H1 (cell line): ENCODE results near the gene PHLPP1. TPM values are rescaled to one million over a fixed set of nuclear protein-coding genes. Genes with fewer than 3 reads are reported as not detected.

ENCODE experiments used
- CTCF ChIA-PET: fragments of 300-600 bp; sonication (Branson Sonifier 250); formaldehyde crosslinking; loops from one replicate; lab custom pipeline; 2021; ENCODE audit not compliant: partially characterized antibody; lab: Charles Lee
- POLR2A ChIA-PET: fragments of 300-600 bp; sonication (Branson Sonifier 250); formaldehyde crosslinking; loops from one replicate; lab custom pipeline; 2021; ENCODE audit warnings: inconsistent platforms; ENCODE audit not compliant: partially characterized antibody; lab: Charles Lee
- DNase-seq, 2 experiments: peaks; one replicate each; pipeline versions ENCODE4 v3.0.0 to v3.0.0-alpha.2; 2010 to 2022; ENCODE audit warnings: low spot score in 2 of 2, low read depth in 1 of 2, mixed read lengths in 1 of 2
- FAIRE-seq: peaks from 2 replicates; lab custom pipeline; 2011; peaks lifted over from hg19 to GRCh38; lab: Jason Lieb, UNC
- H2AFZ ChIP-seq: 2 replicates; pipeline ENCODE4 v1.8.1; 2012; ENCODE audit warnings: low read length, inconsistent platforms
- H2AK5ac ChIP-seq: 2 replicates; pipeline ENCODE4 v1.6.1; 2013; ENCODE audit warnings: low read depth, low read length
- H2BK120ac ChIP-seq: replicated peaks from 2 replicates; pipeline ENCODE3; 2013; ENCODE audit warnings: low read depth, low read length, inconsistent platforms
- H2BK12ac ChIP-seq: 2 replicates; pipeline ENCODE4 v1.6.1; 2013; ENCODE audit warnings: low read depth, low read length
- H2BK15ac ChIP-seq: 2 replicates; pipeline ENCODE4 v1.6.1; 2013; ENCODE audit warnings: low read length
- H2BK20ac ChIP-seq: 2 replicates; pipeline ENCODE4 v1.6.1; 2013; ENCODE audit warnings: low read length
- H2BK5ac ChIP-seq: 2 replicates; pipeline ENCODE4 v1.6.1; 2013; ENCODE audit warnings: low read depth, low read length
- H3K14ac ChIP-seq: 2 replicates; pipeline ENCODE4 v1.6.1; 2013; ENCODE audit warnings: inconsistent platforms; ENCODE audit not compliant: insufficient read length
- H3K18ac ChIP-seq: 2 replicates; pipeline ENCODE4 v1.6.1; 2013; ENCODE audit warnings: low read length; ENCODE audit errors: extremely low read depth
- H3K23ac ChIP-seq: 2 replicates; pipeline ENCODE4 v1.6.1; 2013; ENCODE audit warnings: inconsistent platforms; ENCODE audit not compliant: insufficient read length
- H3K23me2 ChIP-seq: 2 replicates; pipeline ENCODE4 v1.6.1; 2013; ENCODE audit warnings: low read depth, low read length
- H3K27ac ChIP-seq: 2 replicates; pipeline ENCODE4 v1.6.1; 2011; ENCODE audit warnings: low read depth, low read length, inconsistent platforms
- H3K27me3 ChIP-seq, 4 experiments: replicated peaks in 1 of 4; 1 replicate in 1 of 4; 2 replicates in 3 of 4; pipeline versions ENCODE4 v1.6.1 to v1.8.1; 2011 to 2013; ENCODE audit warnings: low read length in 3 of 4, mild to moderate bottlenecking in 3 of 4, inconsistent platforms in 2 of 4, mixed read lengths in 2 of 4, moderate library complexity in 1 of 4; ENCODE audit not compliant: control insufficient read depth in 3 of 4, insufficient read depth in 3 of 4; ENCODE audit errors: extremely low read depth in 1 of 4
- H3K36me3 ChIP-seq, 4 experiments: 2 replicates each; pipeline versions ENCODE4 v1.6.1 to v1.8.1; 2011 to 2013; ENCODE audit warnings: mild to moderate bottlenecking in 4 of 4, low read length in 3 of 4, moderate library complexity in 2 of 4, control low read depth in 1 of 4, inconsistent platforms in 1 of 4; ENCODE audit not compliant: insufficient read depth in 4 of 4, control insufficient read depth in 2 of 4
- H3K4ac ChIP-seq: replicated peaks from 2 replicates; pipeline ENCODE3; 2013; ENCODE audit warnings: low read length, low read depth, mixed read lengths, inconsistent platforms; ENCODE audit not compliant: insufficient read length
- H3K4me1 ChIP-seq, 4 experiments: replicated peaks in 1 of 4; 1 replicate in 1 of 4; 2 replicates in 3 of 4; pipeline versions ENCODE4 v1.6.1 to v1.8.1; 2011 to 2013; ENCODE audit warnings: low read length in 3 of 4, inconsistent platforms in 2 of 4, mixed read lengths in 1 of 4; ENCODE audit not compliant: insufficient read depth in 4 of 4, control insufficient read depth in 3 of 4
- H3K4me2 ChIP-seq, 2 experiments: 2 replicates each; pipeline versions ENCODE4 v1.6.1 to v1.8.1; 2011 to 2013; ENCODE audit warnings: low read depth in 2 of 2, low read length in 2 of 2, control low read depth in 1 of 2, inconsistent platforms in 1 of 2, mild to moderate bottlenecking in 1 of 2; ENCODE audit not compliant: insufficient read depth in 1 of 2
- H3K4me3 ChIP-seq, 4 experiments: fragments of 200-600, 300-600 bp in 1 of 4; sonication (generic), shearing (Covaris generic), sonication (Bioruptor Twin) in 1 of 4; 2 replicates each; pipeline versions ENCODE4 v1.5.1 to v1.8.1; 2011 to 2016; ENCODE audit warnings: low read length in 4 of 4, low read depth in 3 of 4, control low read depth in 2 of 4, inconsistent platforms in 2 of 4, mild to moderate bottlenecking in 2 of 4, mixed read lengths in 1 of 4, moderate library complexity in 1 of 4; ENCODE audit not compliant: insufficient read depth in 2 of 4; ENCODE audit errors: extremely low read depth in 1 of 4
- H3K56ac ChIP-seq: replicated peaks from 2 replicates; pipeline ENCODE3; 2013; ENCODE audit warnings: low read depth, mild to moderate bottlenecking, mixed read lengths, low read length, inconsistent platforms; ENCODE audit not compliant: insufficient read length
- H3K79me1 ChIP-seq: 2 replicates; pipeline ENCODE4 v1.6.1; 2013; ENCODE audit warnings: low read depth, low read length, control low read depth
- H3K79me2 ChIP-seq, 2 experiments: 2 replicates each; pipeline versions ENCODE4 v1.6.1 to v1.8.1; 2012 to 2013; ENCODE audit warnings: low read length in 2 of 2, mild to moderate bottlenecking in 2 of 2, inconsistent platforms in 1 of 2; ENCODE audit not compliant: insufficient read depth in 2 of 2, control insufficient read depth in 1 of 2
- H3K9ac ChIP-seq, 4 experiments: replicated peaks in 1 of 4; 1 replicate in 1 of 4; 2 replicates in 3 of 4; pipeline versions ENCODE4 v1.6.1 to v1.8.1; 2011 to 2013; ENCODE audit warnings: low read depth in 3 of 4, low read length in 3 of 4, control low read depth in 2 of 4, mild to moderate bottlenecking in 2 of 4, moderate library complexity in 2 of 4, inconsistent platforms in 1 of 4; ENCODE audit errors: extremely low read depth in 1 of 4
- H3K9me3 ChIP-seq, 2 experiments: 2 replicates each; pipeline versions ENCODE4 v1.6.1 to v1.8.1; 2012 to 2013; ENCODE audit warnings: mild to moderate bottlenecking in 2 of 2, moderate library complexity in 2 of 2, control low read depth in 1 of 2, inconsistent platforms in 1 of 2, low read depth in 1 of 2, low read length in 1 of 2, mixed read lengths in 1 of 2; ENCODE audit not compliant: insufficient read depth in 2 of 2
- H4K20me1 ChIP-seq, 2 experiments: replicated peaks in 1 of 2; 2 replicates each; pipeline versions ENCODE3 to v1.8.1; 2011 to 2013; ENCODE audit warnings: inconsistent platforms in 2 of 2, low read length in 2 of 2, mild to moderate bottlenecking in 1 of 2; ENCODE audit not compliant: insufficient read depth in 2 of 2, control insufficient read depth in 1 of 2
- H4K5ac ChIP-seq: 2 replicates; pipeline ENCODE4 v1.6.1; 2013; ENCODE audit warnings: low read length, low read depth, mixed read lengths, inconsistent platforms; ENCODE audit not compliant: insufficient read length
- H4K8ac ChIP-seq: 2 replicates; pipeline ENCODE4 v1.8.0; 2013; ENCODE audit warnings: mild to moderate bottlenecking, moderate library complexity, low read length, inconsistent platforms; ENCODE audit not compliant: insufficient read depth; ENCODE audit errors: extremely low read depth
- H4K91ac ChIP-seq: replicated peaks from 2 replicates; pipeline ENCODE3; 2013; ENCODE audit warnings: low read length, mixed read lengths, inconsistent platforms; ENCODE audit not compliant: insufficient read length
- CEBPB ChIP-seq: IDR thresholded peaks from 2 replicates; pipeline ENCODE4 v1.6.1; 2012; ENCODE audit warnings: low read depth, low read length
- WGBS, 2 experiments: shearing (Covaris generic) in 1 of 2; methylation state at CpG; one replicate each; pipeline versions ENCODE4 v1.1.6 to v1.1.7; 2013 to 2015; ENCODE audit warnings: low lambda C conversion rate in 2 of 2, mixed read lengths in 2 of 2, inconsistent platforms in 1 of 2, low coverage in 1 of 2, missing lambda C conversion rate in 1 of 2; ENCODE audit not compliant: insufficient replicate concordance in 2 of 2, insufficient coverage in 1 of 2, insufficient read length in 1 of 2; ENCODE audit errors: extremely low coverage in 1 of 2, missing lambda C conversion rate in 1 of 2; 5-methylcytosine and 5-hydroxymethylcytosine counted together
- polyA plus RNA-seq, 7 experiments: library from polyadenylated mRNA; depleted of rRNA in 3 of 7; stranded (reverse) in 5 of 7; unstranded in 2 of 7; fragments of >200 nt in 5 of 7; fragments of 200-250 nt in 2 of 7; gene quantifications; 1 replicate in 5 of 7; 2 replicates in 1 of 7; 4 replicates in 1 of 7; pipeline versions ENCODE4 v1.2.1 to v1.2.3, GENCODE V29; 2011 to 2013; ENCODE audit warnings: missing spikeins in 2 of 7, mixed read lengths in 2 of 7
- total RNA-seq: library from RNA; stranded (reverse); fragmentation: NEBNext Ultra II Directional; extraction: Animal tissue kit (Norgen Biotek cat#: 25700); gene quantifications from 2 replicates; pipeline ENCODE4 v1.2.1, GENCODE V29; 2021

Gene PHLPP1
- total and polyA plus RNA-seq, 2 of the 8 experiments (the other 6 are each of a cell fraction or from before 2014, with no cell fraction given), result 28.0 to 66.3 TPM

- Histone ChIP-seq H4K91ac (no peak overlapping the region), H3K4me3 (no peak overlapping the region), H3K9me3 (no peaks in the 10 kb centered on the region), H3K4me1 (peaks cover 2 to 7% (median 3%) of the 10 kb centered on the region in 4 experiments; a peak in 4 of 7 replicates), H3K79me2 (peaks cover 0 to 63% of the 10 kb centered on the region in 2 experiments; a peak in 3 of 4 replicates), H2BK120ac (no peak overlapping the region), H3K18ac (no peak overlapping the region), H4K8ac (no peak overlapping the region), H3K56ac (no peak overlapping the region), H2BK15ac (no peak overlapping the region), H3K27ac (no peak overlapping the region), H4K5ac (no peak overlapping the region), H3K23ac (no peak overlapping the region), H2AFZ (no peak overlapping the region), H2BK20ac (no peak overlapping the region), H3K23me2 (no peaks in the 10 kb centered on the region; the same call in 1 of the 2 replicates), H3K4ac (no peak overlapping the region), H3K9ac (no peak overlapping the region), H4K20me1 (peaks cover 0 to 2% of the 10 kb centered on the region in 2 experiments), H3K14ac (no peak overlapping the region), H2BK12ac (no peak overlapping the region), H2BK5ac (no peak overlapping the region), H3K27me3 (no peaks in the 10 kb centered on the region), H3K79me1 (peaks cover 7% of the 10 kb centered on the region), H3K36me3 (peaks cover 2 to 10% (median 3%) of the 10 kb centered on the region in 4 experiments; a peak in 3 of 8 replicates), H3K4me2 (no peak overlapping the region), H2AK5ac (no peak overlapping the region)
- ChIA-PET POLR2A (no interaction called here), CTCF (no interaction called here)
- WGBS, 2 experiments, result 92% methylated on average over 4 of the region's 4 CpGs; no CpG with 5 or more reads in 1 of the 2 experiments
- DNase-seq, result no peak
- no peak for FAIRE-seq
- TF ChIP-seq CEBPB, result no peak
Measured at GRCh38 chr18:62860062-62860461, 144.7 kb downstream of the PHLPP1 start.
